ENCODE results near the gene PPFIA3.

The PPFIA3 gene

DNA sequence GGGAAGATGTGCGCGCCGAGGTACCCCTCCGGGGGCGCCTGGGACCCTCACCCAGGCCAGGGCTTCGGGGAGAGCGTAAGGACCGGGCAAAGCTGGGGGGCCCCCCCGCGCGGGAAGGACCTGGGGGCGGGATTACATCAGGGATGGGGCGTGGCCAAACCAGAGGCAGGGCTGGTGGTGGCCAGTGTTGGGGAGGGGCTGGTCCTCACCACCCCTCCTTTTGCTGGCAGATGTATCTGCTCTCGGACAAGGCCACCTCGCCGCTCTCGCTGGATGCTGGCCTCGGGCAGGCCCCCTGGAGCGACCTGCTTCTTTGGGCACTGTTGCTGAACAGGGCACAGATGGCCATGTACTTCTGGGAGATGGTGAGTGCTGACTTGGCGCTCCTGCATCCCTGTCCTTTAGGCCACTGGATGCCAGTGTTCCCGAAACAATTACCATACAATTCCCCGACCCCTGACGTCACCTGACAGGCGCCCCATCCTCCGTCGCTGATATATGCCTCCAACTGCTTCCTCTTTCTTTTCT lies 63.6 kb downstream of the PPFIA3 start:
- no peak for DNase-seq

GRCh38 chr19:49186108-49186507 lies 66.8 kb downstream of the PPFIA3 start:
- DNase-seq, result no peak

GRCh38 chr19:49188626-49189200 lies 69.4 kb downstream of the PPFIA3 start:
- no peak for DNase-seq

GRCh38 chr19:49189259-49189658 lies 69.9 kb downstream of the PPFIA3 start:
- DNase-seq, result no peak

- no peak for DNase-seq
Measured at GRCh38 chr19:49190781-49191180, 71.4 kb downstream of the PPFIA3 start.

GRCh38 chr19:49193822-49194394 lies 74.6 kb downstream of the PPFIA3 start:
- no peak for DNase-seq

- DNase-seq, result no peak
Measured at GRCh38 chr19:49194408-49194807, 75.1 kb downstream of the PPFIA3 start.

- no peak for DNase-seq
Measured at GRCh38 chr19:49196527-49197240, 77.3 kb downstream of the PPFIA3 start.

DNA sequence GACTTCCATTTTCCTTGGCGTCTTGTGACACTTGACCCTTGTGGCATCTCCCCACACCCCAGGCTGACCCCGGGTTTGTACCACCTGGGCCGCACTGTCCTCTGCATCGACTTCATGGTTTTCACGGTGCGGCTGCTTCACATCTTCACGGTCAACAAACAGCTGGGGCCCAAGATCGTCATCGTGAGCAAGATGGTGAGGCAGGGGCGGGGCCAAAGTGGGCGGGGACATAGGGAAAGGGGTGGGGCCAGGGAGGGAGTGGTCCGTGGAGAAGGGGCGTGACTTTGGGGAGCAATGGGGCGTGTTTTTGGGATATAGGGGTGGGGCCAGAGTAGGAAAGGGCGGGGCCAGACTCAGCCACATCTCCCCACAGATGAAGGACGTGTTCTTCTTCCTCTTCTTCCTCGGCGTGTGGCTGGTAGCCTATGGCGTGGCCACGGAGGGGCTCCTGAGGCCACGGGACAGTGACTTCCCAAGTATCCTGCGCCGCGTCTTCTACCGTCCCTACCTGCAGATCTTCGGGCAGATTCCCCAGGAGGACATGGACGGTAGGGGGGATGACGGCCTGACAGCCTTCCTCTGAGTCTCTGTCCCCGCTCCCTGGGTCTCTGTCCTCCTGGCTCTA lies 81.0 kb downstream of the PPFIA3 start:
- no peak for DNase-seq
